Measurements from ENCODE around the gene NSMCE4A. TPM values are rescaled to one million over a fixed set of nuclear protein-coding genes. Genes with fewer than 3 reads are reported as not detected.
"Not testable (repeated sequence)": the region's sequence is repeated elsewhere in the genome, so short reads cannot be mapped to it uniquely, and the experiment has no call there.

Gene NSMCE4A
- total RNA-seq, 1 donor from 2014 or later, result 83.1 TPM

DNA sequence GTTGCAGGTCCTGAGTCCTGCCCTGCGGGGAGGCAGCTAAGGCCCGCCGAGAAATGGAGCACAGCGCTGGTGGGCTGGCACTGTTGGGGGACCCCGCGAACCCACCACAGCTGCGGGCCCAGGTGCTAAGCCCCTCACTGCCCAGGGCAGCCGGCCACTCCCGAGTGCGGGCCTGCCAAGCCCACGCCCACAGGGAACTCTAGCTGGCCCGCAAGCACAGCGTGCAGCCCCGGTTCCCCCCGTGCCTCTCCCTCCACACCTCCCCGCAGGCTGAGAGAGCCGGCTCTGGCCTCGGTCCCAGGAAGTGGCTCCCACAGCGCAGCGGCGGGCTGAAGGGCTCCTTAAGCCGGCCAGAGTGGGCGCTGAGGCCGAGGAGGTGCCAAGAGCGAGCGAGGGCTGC is 3.5 kb upstream of the NSMCE4A start:
- intact Hi-C loops (cut with micrococcal nuclease), result no loop called here
- DNase-seq (ENCODE audit: low spot score), result no peak
- Mint-ChIP-seq H3K27ac (no peak overlapping the region), H3K4me1 (ENCODE audit: low read depth) (peaks cover 3% of the 10 kb centered on the region), H3K27me3 (ENCODE audit: low read depth) (no peaks in the 10 kb centered on the region), H3K9me3 (peaks cover 19% of the 10 kb centered on the region), H3K4me3 (ENCODE audit: low read depth) (no peak overlapping the region), H3K36me3 (ENCODE audit: low read depth) (peaks cover 6% of the 10 kb centered on the region)

DNA sequence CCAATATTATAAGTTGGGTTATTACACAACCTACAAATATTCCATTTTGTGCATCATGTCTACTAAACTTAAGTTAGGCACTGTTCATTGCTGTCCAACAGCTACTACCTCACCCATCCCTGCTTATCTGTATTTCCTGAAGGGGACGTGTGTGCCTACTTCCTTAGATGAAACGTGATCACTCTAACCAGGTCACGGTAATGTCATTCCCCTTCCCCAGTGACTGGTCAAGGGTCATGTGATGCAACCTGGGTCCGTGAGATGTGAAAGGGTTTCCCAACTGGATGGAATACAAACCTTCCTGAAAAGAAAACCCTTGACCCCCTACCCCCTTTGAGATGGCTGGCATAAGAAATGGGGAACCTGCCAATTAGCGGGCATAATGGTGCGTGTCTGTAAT is 1.6 kb upstream of the NSMCE4A start:
- Mint-ChIP-seq H3K27me3 (ENCODE audit: low read depth) (no peaks in the 10 kb centered on the region), H3K4me1 (ENCODE audit: low read depth) (peaks cover 12% of the 10 kb centered on the region), H3K27ac (no peak overlapping the region), H3K9me3 (peaks cover 19% of the 10 kb centered on the region), H3K4me3 (ENCODE audit: low read depth) (peak overlapping the region; percentile 26), H3K36me3 (ENCODE audit: low read depth) (peaks cover 19% of the 10 kb centered on the region)
- no peak for DNase-seq (ENCODE audit: low spot score)
- intact Hi-C loops (cut with micrococcal nuclease), result no loop called here

DNA sequence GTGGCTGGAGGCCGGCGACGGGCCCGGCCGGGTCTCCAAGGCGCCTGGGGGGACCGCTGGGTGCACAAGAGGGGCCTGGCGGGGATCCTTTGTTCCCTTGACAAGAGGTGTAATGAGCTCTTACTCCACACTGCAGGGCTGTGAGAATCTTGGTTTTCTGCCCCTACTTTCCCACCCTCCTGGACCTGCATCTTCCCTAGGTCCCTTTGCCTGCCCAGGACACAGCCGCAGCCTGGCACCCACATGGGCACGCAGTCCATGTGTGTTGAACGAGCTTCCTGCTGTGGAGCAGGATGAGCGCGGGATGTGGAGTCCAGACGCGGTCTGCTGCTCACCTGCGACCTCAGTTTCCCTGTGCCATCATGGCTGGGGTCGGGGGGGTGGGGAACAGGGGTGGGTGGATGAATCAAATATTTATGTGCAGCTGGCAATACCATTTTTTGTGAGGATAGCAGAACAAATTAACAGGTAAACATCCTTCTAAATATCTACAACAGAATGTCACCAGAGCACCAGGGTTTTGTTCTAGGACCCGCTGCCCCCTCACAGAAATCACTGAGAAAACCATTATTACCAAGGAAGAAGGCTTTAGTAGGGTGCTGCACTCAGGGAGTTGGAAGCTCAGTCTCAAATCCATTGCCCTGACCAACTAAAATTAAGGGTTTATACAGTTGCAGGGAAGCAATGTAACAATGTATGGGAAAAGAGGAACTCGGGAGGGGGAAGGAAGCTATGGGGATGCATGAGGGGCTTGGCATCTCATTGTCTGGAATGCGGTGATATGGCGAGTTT is 474 bp upstream of the NSMCE4A start:
- Mint-ChIP-seq H3K27me3 (ENCODE audit: low read depth) (no peaks in the 10 kb centered on the region), H3K36me3 (ENCODE audit: low read depth) (peaks cover 27% of the 10 kb centered on the region), H3K27ac (no peak overlapping the region), H3K9me3 (peaks cover 19% of the 10 kb centered on the region), H3K4me3 (ENCODE audit: low read depth) (peak overlapping the region; percentile 64), H3K4me1 (ENCODE audit: low read depth) (peaks cover 12% of the 10 kb centered on the region)
- intact Hi-C loops (cut with micrococcal nuclease), result no loop called here
- no peak for DNase-seq (ENCODE audit: low spot score)

DNA sequence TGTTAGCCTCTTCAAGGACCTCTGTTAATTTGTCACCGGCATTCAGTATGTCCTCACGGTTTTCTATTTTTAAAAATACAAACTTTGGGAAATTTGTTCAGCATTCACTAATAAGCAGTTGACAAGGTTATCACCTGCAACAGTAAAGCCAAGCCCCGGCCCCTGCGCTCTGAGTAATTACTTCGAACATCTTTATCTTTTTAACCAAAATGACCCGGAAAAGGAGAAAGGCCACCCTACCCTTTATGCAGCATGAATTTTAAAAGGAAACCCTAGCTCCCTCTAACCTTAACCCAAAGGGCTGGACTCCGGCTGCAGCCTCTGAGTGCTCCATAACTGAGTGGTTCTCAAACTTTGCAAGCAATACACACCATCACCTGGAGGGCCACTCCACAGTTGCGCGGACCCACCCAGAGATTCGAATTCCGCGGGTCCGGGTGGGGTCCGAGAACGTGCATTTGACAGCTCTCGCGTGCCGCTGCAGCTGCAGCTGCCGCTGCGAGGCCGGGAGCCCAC is 940 bp downstream of the NSMCE4A start:
- DNase-seq (ENCODE audit: low spot score), result no peak
- Mint-ChIP-seq H3K27me3 (ENCODE audit: low read depth) (no peaks in the 10 kb centered on the region), H3K4me3 (ENCODE audit: low read depth) (peak overlapping the region; percentile 86)

DNA sequence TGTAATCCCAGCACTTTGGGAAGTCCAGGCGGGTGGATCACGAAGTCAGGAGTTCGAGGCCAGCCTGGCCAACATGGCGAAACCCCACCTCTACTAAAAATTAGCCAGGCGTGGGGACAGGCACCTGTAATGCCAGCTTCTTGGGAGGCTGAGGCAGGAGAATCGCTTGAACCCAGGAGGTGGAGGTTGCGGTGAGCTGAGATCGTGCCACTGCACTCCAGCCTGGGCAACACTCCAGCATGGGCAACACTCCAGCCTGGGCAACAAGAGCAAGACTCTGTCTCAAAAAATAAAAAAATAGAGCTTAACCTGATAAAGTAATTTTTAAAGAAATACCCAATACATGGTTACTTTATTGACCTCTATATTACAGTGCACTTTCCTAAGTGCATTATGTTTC is 5.9 kb downstream of the NSMCE4A start:
- H3K4me1 Mint-ChIP-seq (ENCODE audit: low read depth), result peaks cover 11% of the 10 kb centered on the region
- DNase-seq (ENCODE audit: low spot score); H3K27ac Mint-ChIP-seq; H3K4me3 Mint-ChIP-seq (ENCODE audit: low read depth); H3K9me3 Mint-ChIP-seq; H3K27me3 Mint-ChIP-seq (ENCODE audit: low read depth); intact Hi-C loops (cut with micrococcal nuclease): not testable (repeated sequence)
- H3K36me3 Mint-ChIP-seq (ENCODE audit: low read depth), result peaks cover 53% of the 10 kb centered on the region

More for the DNA sequence above, 940 bp downstream of the NSMCE4A start:
- intact Hi-C loops (cut with micrococcal nuclease), result loop anchor here (1.0 kb wide), 1 partner anchor 46 kb away; the partner anchor contains the start of gene ATE1
- Mint-ChIP-seq H3K4me1 (ENCODE audit: low read depth) (peaks cover 12% of the 10 kb centered on the region), H3K27ac (no peak overlapping the region), H3K36me3 (ENCODE audit: low read depth) (peaks cover 32% of the 10 kb centered on the region), H3K9me3 (peaks cover 19% of the 10 kb centered on the region)

DNA sequence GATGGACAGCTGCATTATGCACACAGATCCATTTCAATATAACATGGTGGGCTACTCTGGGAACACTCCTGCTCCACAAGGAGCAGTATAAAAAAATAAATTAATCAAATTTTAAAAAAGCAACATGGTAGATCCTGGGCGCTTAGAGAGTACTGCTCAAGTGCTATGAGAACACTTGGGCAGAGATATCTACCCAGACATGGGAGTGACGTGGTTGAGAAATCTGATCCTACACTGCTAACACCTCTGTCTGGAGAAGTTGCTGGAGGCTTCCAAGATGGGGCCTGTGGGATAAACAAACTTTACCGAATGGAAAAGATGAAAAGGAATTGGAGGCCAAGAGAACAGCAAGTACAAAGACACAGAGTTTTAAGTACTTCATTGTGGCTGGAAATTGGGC is 9.0 kb downstream of the NSMCE4A start:
- Mint-ChIP-seq H3K4me3 (ENCODE audit: low read depth) (no peak overlapping the region), H3K27me3 (ENCODE audit: low read depth) (no peaks in the 10 kb centered on the region), H3K36me3 (ENCODE audit: low read depth) (peaks cover 50% of the 10 kb centered on the region), H3K9me3 (no peaks in the 10 kb centered on the region), H3K4me1 (ENCODE audit: low read depth) (no peaks in the 10 kb centered on the region), H3K27ac (no peak overlapping the region)
- intact Hi-C loops (cut with micrococcal nuclease), result no loop called here
- no peak for DNase-seq (ENCODE audit: low spot score)

DNA sequence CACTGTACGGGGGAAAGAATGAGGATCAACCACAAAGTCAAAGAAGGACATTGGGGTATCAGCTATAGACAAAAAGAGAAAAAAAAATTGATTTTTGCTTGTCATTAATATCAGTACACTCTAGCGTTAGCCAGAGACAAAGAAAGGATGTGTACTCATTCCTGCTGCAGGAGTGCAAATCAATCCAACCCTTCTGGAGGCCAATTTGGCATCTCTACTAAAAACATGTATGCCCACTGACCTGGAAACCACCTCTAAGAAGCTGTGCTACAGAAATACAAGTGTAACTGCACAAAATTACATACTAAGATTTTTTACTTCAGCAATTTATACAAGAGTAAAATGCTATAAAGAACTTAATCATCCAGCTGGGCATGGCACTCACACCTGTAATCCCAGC is 13.6 kb downstream of the NSMCE4A start:
- intact Hi-C loops (cut with micrococcal nuclease), result no loop called here
- Mint-ChIP-seq H3K4me3 (ENCODE audit: low read depth) (no peak overlapping the region), H3K27me3 (ENCODE audit: low read depth) (no peaks in the 10 kb centered on the region), H3K9me3 (no peaks in the 10 kb centered on the region), H3K4me1 (ENCODE audit: low read depth) (peaks cover 2% of the 10 kb centered on the region), H3K27ac (no peak overlapping the region), H3K36me3 (ENCODE audit: low read depth) (peaks cover 53% of the 10 kb centered on the region)
- no peak for DNase-seq (ENCODE audit: low spot score)

DNA sequence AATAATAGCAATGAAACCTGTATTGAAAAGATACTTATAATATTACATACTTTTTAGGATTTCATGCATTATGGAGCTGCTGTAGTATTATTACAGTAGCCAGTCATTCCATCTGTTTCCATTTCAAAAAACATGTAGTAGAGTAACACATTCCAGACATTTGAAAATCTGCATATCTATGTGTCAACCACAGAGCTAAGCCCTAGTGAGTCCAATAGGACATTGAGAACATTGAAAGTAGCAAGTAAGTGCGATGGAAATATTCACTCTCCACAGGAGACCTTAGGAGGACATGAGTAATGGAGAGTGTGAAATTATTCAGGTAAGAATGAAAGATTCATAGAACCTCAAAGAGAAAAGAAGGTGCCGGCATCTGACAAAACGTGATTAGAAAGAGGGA is 15.3 kb downstream of the NSMCE4A start:
- no peak overlapping the region for H3K27ac Mint-ChIP-seq
- H3K27me3 Mint-ChIP-seq (ENCODE audit: low read depth), result no peaks in the 10 kb centered on the region
- H3K4me3 Mint-ChIP-seq (ENCODE audit: low read depth), result no peak overlapping the region
- intact Hi-C loops (cut with micrococcal nuclease), result no loop called here
- H3K36me3 Mint-ChIP-seq (ENCODE audit: low read depth), result peaks cover 51% of the 10 kb centered on the region
- peaks cover 3% of the 10 kb centered on the region for H3K4me1 Mint-ChIP-seq (ENCODE audit: low read depth)
- DNase-seq (ENCODE audit: low spot score), result no peak
- no peaks in the 10 kb centered on the region for H3K9me3 Mint-ChIP-seq

DNA sequence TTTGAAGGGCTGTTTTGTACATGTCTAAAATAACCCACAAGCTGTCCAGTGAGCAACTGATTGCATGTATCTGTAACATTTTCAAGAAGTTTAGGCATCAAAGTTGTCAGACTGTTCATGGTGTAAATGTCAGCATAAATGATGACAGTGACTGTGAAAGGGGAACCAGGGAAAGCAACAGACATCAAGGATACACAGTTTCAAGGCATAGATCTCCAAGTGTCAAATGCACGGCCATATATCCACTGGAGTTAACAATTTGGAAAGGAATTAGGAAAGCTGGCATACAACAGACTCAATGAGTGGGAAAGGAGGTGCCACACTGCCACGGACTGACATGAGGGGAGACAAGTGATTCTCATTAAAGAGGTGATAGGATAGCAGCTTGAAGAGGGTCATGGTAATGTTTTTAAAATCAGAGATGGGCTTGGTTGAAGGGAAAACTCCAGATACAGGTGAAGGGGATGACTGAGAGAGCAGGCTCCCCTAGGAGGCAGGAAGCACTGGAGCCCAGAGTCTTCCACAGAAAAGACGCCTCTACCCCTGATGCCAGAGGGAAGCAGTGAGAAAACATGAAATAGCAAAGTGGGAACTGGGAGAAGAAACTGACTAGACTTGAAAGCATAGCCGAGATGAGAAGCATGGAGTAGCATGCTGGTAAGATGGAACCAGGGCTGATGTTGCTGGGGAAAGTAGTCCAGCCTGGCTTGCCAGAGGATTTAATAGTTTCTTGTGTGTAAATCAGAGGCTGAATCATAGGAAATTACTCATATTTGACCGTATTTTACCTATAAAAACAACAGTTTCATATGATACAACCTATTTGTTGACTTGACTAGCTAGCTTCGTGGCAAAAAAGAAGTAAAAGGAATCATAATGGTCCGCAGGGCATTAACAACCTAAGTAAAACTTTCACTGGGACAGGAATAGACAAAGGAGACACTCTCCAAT is 18.6 kb downstream of the NSMCE4A start:
- intact Hi-C loops (cut with micrococcal nuclease), result no loop called here
- no peaks in the 10 kb centered on the region for H3K27me3 Mint-ChIP-seq (ENCODE audit: low read depth)
- H3K9me3 Mint-ChIP-seq, result no peaks in the 10 kb centered on the region
- peaks cover 3% of the 10 kb centered on the region for H3K4me1 Mint-ChIP-seq (ENCODE audit: low read depth)
- no peak overlapping the region for H3K27ac Mint-ChIP-seq
- DNase-seq (ENCODE audit: low spot score), result no peak
- H3K4me3 Mint-ChIP-seq (ENCODE audit: low read depth), result no peak overlapping the region
- peaks cover 39% of the 10 kb centered on the region for H3K36me3 Mint-ChIP-seq (ENCODE audit: low read depth)

DNA sequence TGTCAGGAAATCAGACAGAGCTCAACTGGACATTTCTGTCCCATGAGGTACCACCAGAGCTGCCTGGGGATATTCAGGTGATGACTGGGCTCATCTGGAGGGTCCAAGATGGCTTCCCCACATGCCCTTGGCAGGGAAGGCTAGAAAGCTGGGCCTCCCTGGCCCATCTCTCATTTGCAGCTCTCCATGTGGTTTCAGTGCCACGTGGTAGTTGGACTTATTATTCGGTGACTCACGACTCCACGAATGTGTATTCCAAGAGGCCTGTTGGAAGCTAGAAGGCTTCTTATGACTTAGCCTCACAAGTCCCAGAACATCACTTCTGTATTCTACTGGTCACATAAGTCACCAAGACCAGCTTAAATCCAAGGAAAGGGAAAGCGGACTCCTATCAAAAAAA is 22.8 kb downstream of the NSMCE4A start:
- intact Hi-C loops (cut with micrococcal nuclease), result no loop called here
- Mint-ChIP-seq H3K4me1 (ENCODE audit: low read depth) (peaks cover 3% of the 10 kb centered on the region), H3K9me3 (no peaks in the 10 kb centered on the region), H3K4me3 (ENCODE audit: low read depth) (no peak overlapping the region), H3K36me3 (ENCODE audit: low read depth) (peaks cover 23% of the 10 kb centered on the region), H3K27me3 (ENCODE audit: low read depth) (no peaks in the 10 kb centered on the region), H3K27ac (no peak overlapping the region)
- DNase-seq (ENCODE audit: low spot score), result no peak

DNA sequence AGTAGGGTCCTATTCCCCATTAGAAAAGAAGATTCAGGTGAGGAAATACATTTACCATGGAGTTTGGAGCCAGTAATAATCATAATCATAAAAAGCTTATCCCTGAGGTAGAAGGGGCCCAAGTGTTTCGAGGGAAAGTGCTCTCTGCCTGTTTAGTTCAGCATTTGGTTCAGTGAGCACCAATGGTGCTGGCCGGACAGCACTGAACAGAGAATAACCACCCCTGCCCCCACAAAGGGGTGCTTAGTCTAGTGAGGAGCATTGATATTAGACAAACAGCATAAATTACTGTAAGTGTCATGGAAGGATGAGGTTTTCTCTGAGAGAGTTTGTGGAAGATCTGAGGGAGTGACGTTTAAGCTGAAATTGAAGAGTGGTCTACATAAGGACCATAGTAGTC is 25.6 kb downstream of the NSMCE4A start:
- Mint-ChIP-seq H3K9me3 (no peaks in the 10 kb centered on the region), H3K27me3 (ENCODE audit: low read depth) (no peaks in the 10 kb centered on the region), H3K27ac (no peak overlapping the region), H3K36me3 (ENCODE audit: low read depth) (peaks cover 3% of the 10 kb centered on the region), H3K4me1 (ENCODE audit: low read depth) (no peaks in the 10 kb centered on the region), H3K4me3 (ENCODE audit: low read depth) (no peak overlapping the region)
- DNase-seq (ENCODE audit: low spot score), result no peak
- intact Hi-C loops (cut with micrococcal nuclease), result no loop called here

DNA sequence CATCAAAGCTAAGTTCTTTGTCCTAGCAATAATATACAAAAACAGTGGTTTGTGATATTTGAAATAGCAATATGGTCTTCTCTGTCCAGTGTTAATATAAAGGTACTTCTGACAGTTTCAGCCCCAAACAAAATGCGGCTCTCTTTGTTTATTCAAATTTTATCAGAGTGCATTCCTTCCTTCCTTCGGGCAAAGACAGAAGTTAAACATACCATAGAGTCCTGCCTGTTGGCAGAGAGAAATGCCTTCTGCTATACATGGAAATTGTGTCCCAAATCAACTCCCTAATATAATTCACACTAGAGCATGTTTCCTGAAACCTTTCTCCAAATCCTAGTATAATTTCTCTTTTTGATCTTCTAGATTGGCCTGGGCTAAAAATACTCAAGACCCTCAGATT is 26.0 kb downstream of the NSMCE4A start:
- Mint-ChIP-seq H3K9me3 (no peaks in the 10 kb centered on the region), H3K27me3 (ENCODE audit: low read depth) (no peaks in the 10 kb centered on the region), H3K27ac (no peak overlapping the region), H3K36me3 (ENCODE audit: low read depth) (peaks cover 3% of the 10 kb centered on the region), H3K4me3 (ENCODE audit: low read depth) (no peak overlapping the region), H3K4me1 (ENCODE audit: low read depth) (no peaks in the 10 kb centered on the region)
- DNase-seq (ENCODE audit: low spot score), result no peak
- intact Hi-C loops (cut with micrococcal nuclease), result no loop called here

Measured in activated T-helper 2 cell treated with anti-CD3 and anti-CD28 coated beads, Interferon-gamma antibody, Interleukin-2, Interleukin-4, amounts not matched to agents 10 μg/mL and 5 μg/mL and 100 μg/mL, durations not matched to agents 14 hours and 24 hours and 36 hours (primary cell).